Measurements from ENCODE around the gene DAB1.

GRCh38 chr1:57209495-57209894, 214.4 kb downstream of the DAB1 start:
- TF ChIP-seq, protein P1, sequence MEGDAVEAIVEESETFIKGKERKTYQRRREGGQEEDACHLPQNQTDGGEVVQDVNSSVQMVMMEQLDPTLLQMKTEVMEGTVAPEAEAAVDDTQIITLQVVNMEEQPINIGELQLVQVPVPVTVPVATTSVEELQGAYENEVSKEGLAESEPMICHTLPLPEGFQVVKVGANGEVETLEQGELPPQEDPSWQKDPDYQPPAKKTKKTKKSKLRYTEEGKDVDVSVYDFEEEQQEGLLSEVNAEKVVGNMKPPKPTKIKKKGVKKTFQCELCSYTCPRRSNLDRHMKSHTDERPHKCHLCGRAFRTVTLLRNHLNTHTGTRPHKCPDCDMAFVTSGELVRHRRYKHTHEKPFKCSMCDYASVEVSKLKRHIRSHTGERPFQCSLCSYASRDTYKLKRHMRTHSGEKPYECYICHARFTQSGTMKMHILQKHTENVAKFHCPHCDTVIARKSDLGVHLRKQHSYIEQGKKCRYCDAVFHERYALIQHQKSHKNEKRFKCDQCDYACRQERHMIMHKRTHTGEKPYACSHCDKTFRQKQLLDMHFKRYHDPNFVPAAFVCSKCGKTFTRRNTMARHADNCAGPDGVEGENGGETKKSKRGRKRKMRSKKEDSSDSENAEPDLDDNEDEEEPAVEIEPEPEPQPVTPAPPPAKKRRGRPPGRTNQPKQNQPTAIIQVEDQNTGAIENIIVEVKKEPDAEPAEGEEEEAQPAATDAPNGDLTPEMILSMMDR (IDR thresholded peaks at IDR 0.05 in 4 of 5, conservative IDR thresholded peaks at IDR 0.05 in 1 of 5): no peak
- TF ChIP-seq POLR2A (IDR thresholded peaks at IDR 0.05): no peak
